Left lung (tissue), 10 donors: ENCODE measurements around the gene DACT1. TPM values are rescaled to one million over a fixed set of nuclear protein-coding genes. Genes with fewer than 3 reads are reported as not detected.

Experiments used
- ATAC-seq: fragments of 200-7000 bp; cut with Tn5 transposase; one replicate; pipeline ENCODE4 v1.9.1; 2020; ENCODE audit warnings: moderate library complexity
- DNase-seq, 4 donors: peaks; one replicate each; pipeline ENCODE4 v3.0.0-alpha.2; 2013 to 2020
- H3K27ac ChIP-seq, 2 donors: fragments of 200-600 bp; sonication (generic) in 1 of 2; one replicate each; pipeline versions ENCODE4 v1.5.0 to v1.8.0; 2020 to 2021
- H3K27me3 ChIP-seq, 2 donors: fragments of 200-600 bp; sonication (generic) in 1 of 2; one replicate each; pipeline versions ENCODE4 v1.5.0 to v1.8.0; 2020 to 2021
- H3K36me3 ChIP-seq, 2 donors: fragments of 200-600 bp; sonication (generic) in 1 of 2; one replicate each; pipeline versions ENCODE4 v1.5.0 to v1.8.0; 2020 to 2021
- H3K4me1 ChIP-seq, 2 donors: fragments of 200-600 bp; one replicate each; pipeline ENCODE4 v1.8.0; 2021
- H3K4me3 ChIP-seq, 2 donors: fragments of 200-600 bp; sonication (generic) in 1 of 2; one replicate each; pipeline versions ENCODE4 v1.5.0 to v1.8.0; 2020 to 2021; ENCODE audit warnings: mild to moderate bottlenecking in 1 of 2
- H3K9me3 ChIP-seq, 2 donors: fragments of 200-600 bp; sonication (generic) in 1 of 2; one replicate each; pipeline versions ENCODE4 v1.5.0 to v1.8.0; 2020 to 2021
- intact Hi-C, 2 donors: fragments of 100-400 bp; cut with DNase I; formaldehyde crosslinking; loops; one replicate each; pipeline versions ENCODE4 v1.11.2 to v1.14.2; 2022
- polyA plus RNA-seq, 6 donors: library from polyadenylated mRNA; unstranded; fragments of 120-200 nt; gene quantifications; one replicate each; pipeline ENCODE4 v1.2.1, GENCODE V29; 2013; ENCODE audit not compliant: insufficient read length in 6 of 6
- total RNA-seq, 2 donors: library from RNA; stranded (reverse); fragmentation: NEBNext Ultra II Directional; extraction: Animal tissue kit (Norgen Biotek cat#: 25700); gene quantifications; one replicate each; pipeline ENCODE4 v1.2.1, GENCODE V29; 2021
- TF ChIP-seq, protein P1 (sequence below), 2 donors: fragments of 200-600 bp; sonication (generic) in 1 of 2; IDR thresholded peaks; one replicate each; pipeline versions ENCODE4 v1.5.0 to v1.8.0; 2021; ENCODE audit warnings: antibody characterized with exemption in 2 of 2
- donor health status: DM: no; HTN: yes; CAD: no.
- donor health status: DM: no; HTN: no; CAD: no.

The DACT1 gene
- total and polyA plus RNA-seq, 8 donors: 5.0 to 33.4 (median 30.7) TPM

DNA sequence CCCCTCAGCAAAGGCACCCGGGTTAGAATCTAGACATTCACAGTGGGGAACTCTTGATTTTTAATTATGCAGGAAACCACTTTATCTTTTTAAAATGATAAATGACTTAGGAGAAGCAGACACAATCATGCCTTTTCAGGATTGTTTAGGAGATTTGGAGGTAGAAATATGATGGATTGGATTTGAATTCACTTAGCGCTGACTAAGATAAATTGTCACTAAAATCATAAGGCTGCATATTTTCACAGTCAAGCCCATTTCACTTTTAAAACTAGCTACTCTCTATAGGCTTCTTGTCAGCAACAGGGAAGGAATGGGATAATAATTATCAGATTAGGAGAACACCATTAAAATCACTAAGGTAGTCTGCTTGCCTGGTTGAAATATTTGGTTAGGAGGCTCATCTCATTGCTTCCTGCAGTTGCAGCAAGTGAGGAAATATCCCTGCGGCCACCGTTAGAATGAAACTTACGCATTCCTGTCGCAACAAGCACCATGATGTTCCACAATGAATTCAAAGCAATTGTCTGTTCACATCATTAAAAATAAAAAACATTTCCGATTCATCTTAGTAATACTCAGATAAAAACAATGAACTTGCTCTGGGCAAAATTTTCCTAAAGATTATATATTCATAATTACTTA lies 31.9 kb downstream of the DACT1 start:
- Histone ChIP-seq H3K36me3 (no peaks in the 10 kb centered on the region), H3K4me3 (no peak overlapping the region), H3K4me1 (no peaks in the 10 kb centered on the region), H3K27me3 (no peaks in the 10 kb centered on the region), H3K9me3 (no peaks in the 10 kb centered on the region), H3K27ac (no peak overlapping the region)
- TF ChIP-seq, protein P1, sequence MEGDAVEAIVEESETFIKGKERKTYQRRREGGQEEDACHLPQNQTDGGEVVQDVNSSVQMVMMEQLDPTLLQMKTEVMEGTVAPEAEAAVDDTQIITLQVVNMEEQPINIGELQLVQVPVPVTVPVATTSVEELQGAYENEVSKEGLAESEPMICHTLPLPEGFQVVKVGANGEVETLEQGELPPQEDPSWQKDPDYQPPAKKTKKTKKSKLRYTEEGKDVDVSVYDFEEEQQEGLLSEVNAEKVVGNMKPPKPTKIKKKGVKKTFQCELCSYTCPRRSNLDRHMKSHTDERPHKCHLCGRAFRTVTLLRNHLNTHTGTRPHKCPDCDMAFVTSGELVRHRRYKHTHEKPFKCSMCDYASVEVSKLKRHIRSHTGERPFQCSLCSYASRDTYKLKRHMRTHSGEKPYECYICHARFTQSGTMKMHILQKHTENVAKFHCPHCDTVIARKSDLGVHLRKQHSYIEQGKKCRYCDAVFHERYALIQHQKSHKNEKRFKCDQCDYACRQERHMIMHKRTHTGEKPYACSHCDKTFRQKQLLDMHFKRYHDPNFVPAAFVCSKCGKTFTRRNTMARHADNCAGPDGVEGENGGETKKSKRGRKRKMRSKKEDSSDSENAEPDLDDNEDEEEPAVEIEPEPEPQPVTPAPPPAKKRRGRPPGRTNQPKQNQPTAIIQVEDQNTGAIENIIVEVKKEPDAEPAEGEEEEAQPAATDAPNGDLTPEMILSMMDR (IDR thresholded peaks at IDR 0.05): no peak
- DNase-seq (no peak), ATAC-seq (no peak)
- intact Hi-C loops: no loop called here

DNA sequence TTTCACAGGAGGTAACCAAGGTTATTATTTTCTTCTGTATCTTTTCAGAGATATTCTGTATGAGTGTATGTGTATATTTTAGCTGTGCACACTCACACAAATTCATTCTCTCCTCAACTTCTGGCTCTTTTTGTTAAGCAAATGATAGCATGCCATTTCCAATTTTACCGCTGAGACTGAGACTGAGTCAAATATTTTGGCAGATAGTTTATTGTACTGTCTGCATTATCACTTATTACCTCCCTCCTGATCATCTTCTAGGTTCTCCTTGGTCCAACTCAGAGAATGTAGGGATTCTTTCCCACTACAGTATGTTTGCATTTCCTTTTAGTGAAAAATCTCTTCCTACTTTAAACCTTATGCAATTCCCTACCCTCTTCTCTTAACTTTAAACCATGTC lies 33.3 kb downstream of the DACT1 start:
- H3K27me3 ChIP-seq: no peaks in the 10 kb centered on the region
- TF ChIP-seq, protein P1 (IDR thresholded peaks at IDR 0.05): no peak
- DNase-seq: no peak
- intact Hi-C loops: no loop called here
- no peaks in the 10 kb centered on the region for H3K4me1 ChIP-seq
- no peaks in the 10 kb centered on the region for H3K36me3 ChIP-seq
- H3K4me3 ChIP-seq: no peak overlapping the region
- no peak for ATAC-seq
- H3K9me3 ChIP-seq: no peaks in the 10 kb centered on the region
- no peak overlapping the region for H3K27ac ChIP-seq

GRCh38 chr14:58671436-58671835 lies 33.7 kb downstream of the DACT1 start:
- no peaks in the 10 kb centered on the region for H3K9me3 ChIP-seq
- no peaks in the 10 kb centered on the region for H3K27me3 ChIP-seq
- H3K4me3 ChIP-seq: no peak overlapping the region
- intact Hi-C loops: no loop called here
- no peaks in the 10 kb centered on the region for H3K36me3 ChIP-seq
- TF ChIP-seq, protein P1 (IDR thresholded peaks at IDR 0.05): no peak
- peak in 1 of 4 donors; percentile 30 for DNase-seq
- ATAC-seq: no peak
- no peaks in the 10 kb centered on the region for H3K4me1 ChIP-seq
- H3K27ac ChIP-seq: no peak overlapping the region

GRCh38 chr14:58673722-58674121 lies 36.0 kb downstream of the DACT1 start:
- H3K4me1 ChIP-seq: no peaks in the 10 kb centered on the region
- H3K36me3 ChIP-seq: no peaks in the 10 kb centered on the region
- TF ChIP-seq, protein P1 (IDR thresholded peaks at IDR 0.05): no peak
- H3K4me3 ChIP-seq: no peak overlapping the region
- no peaks in the 10 kb centered on the region for H3K27me3 ChIP-seq
- H3K9me3 ChIP-seq: no peaks in the 10 kb centered on the region
- ATAC-seq: no peak
- no peak overlapping the region for H3K27ac ChIP-seq
- no peak for DNase-seq
- intact Hi-C loops: no loop called here

DNA sequence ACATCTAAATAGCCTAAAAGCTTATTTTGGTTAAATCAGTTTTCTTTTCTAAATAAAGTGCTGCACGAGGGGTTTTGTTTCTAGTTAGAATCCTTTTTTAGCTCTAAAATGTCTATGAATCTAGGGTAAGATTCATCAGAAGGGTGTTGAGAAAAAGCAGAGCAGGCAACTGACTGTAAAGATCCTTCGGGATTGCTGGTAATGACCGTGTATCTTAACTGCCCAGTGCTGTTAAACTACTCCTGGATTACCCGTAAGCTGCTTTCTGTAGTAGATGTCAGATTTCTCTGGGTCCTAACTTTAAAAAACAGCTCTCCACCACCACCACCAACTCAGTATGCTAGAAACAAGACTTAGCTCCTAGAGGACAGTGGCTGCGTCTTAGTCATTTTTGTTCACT lies 39.2 kb downstream of the DACT1 start:
- Histone ChIP-seq H3K4me3 (no peak overlapping the region), H3K4me1 (no peaks in the 10 kb centered on the region), H3K27ac (no peak overlapping the region), H3K27me3 (no peaks in the 10 kb centered on the region), H3K9me3 (no peaks in the 10 kb centered on the region), H3K36me3 (no peaks in the 10 kb centered on the region)
- TF ChIP-seq, protein P1 (IDR thresholded peaks at IDR 0.05): no peak
- intact Hi-C loops: no loop called here
- DNase-seq: no peak
- ATAC-seq: no peak
